Loucy (cell line): ENCODE measurements around the gene COP1.

Source experiments
- EZH2phosphoT487 ChIP-seq: fragments of 200-600 bp; IDR thresholded peaks from 2 replicates; pipeline ENCODE4 v1.6.1; 2018; ENCODE audit warnings: antibody characterized with exemption, mild to moderate bottlenecking, moderate library complexity, borderline replicate concordance
- TF ChIP-seq, protein P1 (sequence below): fragments of 200-600 bp; sonication (generic); conservative IDR thresholded peaks from 2 replicates; pipeline ENCODE4 v1.5.1; 2014; ENCODE audit warnings: mild to moderate bottlenecking, antibody characterized with exemption, low read length

DNA sequence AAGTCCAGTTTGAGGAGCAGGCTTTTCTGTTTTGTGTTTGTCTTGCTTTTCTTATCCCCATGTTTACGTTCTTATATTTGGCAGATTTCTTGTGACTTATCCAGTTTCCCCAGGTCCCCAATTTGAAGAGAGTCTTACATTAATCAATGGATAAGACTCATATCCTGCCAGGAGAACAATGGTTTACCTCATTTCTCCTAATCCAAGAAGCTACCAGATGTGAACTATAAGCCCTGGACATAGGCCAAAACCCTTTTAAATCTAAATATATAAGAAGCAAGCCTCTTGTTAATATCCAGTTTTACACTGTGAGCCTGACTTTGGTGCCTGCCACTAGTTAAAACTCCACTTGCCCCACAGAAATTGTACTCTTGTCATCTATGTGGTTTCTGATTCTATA is 15.1 kb upstream of the COP1 start:
- TF ChIP-seq, protein P1, sequence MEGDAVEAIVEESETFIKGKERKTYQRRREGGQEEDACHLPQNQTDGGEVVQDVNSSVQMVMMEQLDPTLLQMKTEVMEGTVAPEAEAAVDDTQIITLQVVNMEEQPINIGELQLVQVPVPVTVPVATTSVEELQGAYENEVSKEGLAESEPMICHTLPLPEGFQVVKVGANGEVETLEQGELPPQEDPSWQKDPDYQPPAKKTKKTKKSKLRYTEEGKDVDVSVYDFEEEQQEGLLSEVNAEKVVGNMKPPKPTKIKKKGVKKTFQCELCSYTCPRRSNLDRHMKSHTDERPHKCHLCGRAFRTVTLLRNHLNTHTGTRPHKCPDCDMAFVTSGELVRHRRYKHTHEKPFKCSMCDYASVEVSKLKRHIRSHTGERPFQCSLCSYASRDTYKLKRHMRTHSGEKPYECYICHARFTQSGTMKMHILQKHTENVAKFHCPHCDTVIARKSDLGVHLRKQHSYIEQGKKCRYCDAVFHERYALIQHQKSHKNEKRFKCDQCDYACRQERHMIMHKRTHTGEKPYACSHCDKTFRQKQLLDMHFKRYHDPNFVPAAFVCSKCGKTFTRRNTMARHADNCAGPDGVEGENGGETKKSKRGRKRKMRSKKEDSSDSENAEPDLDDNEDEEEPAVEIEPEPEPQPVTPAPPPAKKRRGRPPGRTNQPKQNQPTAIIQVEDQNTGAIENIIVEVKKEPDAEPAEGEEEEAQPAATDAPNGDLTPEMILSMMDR = no peak
- no peak for TF ChIP-seq EZH2phosphoT487
